HG03135 (cell line): ENCODE measurements around the gene JCAD.
A peak's percentile ranks its signal among the peaks of the same experiment; 100 is the strongest.
"Not testable (repeated sequence)": the region's sequence is repeated elsewhere in the genome, so short reads cannot be mapped to it uniquely, and the experiment has no call there.

Source experiments
- ATAC-seq: cut with Tn5 transposase; IDR thresholded peaks from one replicate; pipeline ENCODE4 v1.9.1; 2021; ENCODE audit warnings: mild to moderate bottlenecking, moderate library complexity; ENCODE audit not compliant: unreplicated experiment

The JCAD gene

DNA sequence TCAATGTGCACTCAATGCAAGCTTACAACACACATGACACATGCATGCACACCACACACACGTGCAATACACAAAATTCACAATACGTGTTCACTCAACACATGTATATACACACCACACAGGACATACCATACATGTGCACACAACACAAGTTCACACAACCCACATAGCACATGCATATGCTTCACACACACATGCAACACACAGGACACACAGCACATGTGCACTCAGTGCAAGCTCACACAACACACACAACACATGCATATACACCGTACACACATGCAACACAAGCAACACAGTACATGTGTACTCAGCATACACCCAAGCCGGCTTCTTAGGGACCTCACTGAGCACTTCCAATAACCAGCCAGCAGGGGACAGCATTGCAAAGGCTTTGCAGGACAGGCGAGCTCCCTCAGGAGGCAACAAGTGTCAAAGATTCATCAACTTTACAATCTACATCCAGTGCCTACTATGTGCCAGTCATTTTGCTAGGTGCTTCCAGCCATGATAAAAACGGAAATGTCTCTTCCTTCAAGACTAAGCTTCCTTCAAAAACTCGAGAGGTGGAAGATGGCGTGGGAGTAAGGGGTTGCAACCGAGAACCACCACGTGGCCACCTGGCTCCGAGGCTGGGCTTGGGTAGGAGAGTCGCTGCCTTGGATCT lies 61.1 kb downstream of the JCAD start:
- ATAC-seq, result peak; percentile 82

- no peak for ATAC-seq
Observed at GRCh38 chr10:29994811-29995210, 64.6 kb downstream of the JCAD start.

DNA sequence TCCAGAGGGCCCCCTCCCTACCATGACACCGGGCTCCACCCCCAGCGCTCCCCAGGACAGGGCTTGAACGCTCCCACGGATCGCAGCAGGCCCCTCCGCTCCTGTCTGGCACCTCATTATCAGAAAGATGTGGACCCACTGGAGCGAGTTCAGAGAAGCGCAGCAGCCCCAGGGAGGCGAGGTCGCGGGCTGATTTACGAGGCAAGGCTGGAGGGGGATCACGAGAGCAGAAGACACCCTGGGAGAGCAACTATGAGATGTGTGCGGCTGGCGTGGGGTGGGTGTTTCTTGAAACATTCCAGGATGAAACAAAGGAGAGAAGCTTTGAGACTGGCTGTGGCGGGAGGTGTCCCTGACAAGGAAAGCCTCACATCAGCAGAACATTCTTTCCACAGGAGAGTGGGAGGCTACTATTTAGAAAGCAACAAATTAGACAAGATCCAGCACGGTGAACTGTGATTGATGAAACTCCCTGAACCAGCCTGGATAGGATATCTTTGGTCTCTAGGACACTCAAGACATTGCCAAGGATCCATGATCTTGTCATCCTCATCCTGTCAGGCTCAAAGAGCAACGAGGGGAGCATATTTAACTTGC lies 66.0 kb downstream of the JCAD start:
- no peak for ATAC-seq

- no peak for ATAC-seq
Observed at GRCh38 chr10:29992914-29993313, 66.5 kb downstream of the JCAD start.

DNA sequence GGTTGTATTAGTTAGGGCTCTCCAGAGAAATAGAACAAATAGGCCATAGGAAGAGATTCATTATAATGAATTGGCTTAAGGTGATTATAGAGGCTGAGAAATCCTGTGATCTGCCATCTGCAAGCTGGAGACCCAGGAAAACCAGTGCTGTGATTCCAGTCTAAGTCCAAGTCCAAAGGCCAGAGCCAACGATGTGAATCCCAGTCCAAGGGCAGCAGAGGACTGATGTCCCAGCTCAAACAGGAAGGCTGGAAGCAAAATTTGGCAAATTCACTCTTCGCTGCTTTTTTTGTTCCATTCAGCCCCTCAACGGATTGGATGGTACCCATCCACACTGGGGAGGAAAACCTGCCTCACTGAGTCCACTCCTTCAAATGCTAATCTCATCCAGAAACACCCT lies 68.0 kb downstream of the JCAD start:
- no peak for ATAC-seq

DNA sequence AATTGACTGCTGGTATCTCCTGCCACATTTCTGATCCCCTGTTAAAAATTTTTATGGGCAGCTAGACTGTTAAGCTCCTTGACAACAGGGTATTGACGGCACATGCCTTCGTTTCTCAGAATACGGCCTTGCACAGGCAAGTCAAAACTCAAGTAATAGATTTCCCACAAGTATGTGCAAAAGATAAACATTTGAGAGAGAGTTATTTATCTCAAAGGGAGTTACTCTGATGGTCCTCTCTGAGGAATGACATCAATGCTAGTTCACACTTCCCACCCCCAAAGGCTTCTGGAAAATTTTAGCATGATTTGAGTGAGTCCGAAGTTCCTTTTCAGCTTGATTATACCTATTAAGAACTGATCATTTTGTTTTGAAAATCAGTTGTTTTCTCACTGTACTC lies 71.9 kb downstream of the JCAD start:
- no peak for ATAC-seq

GRCh38 chr10:29982997-29983648 lies 76.3 kb downstream of the JCAD start:
- no peak for ATAC-seq

GRCh38 chr10:29981510-29981909 lies 77.9 kb downstream of the JCAD start:
- ATAC-seq, result no peak

DNA sequence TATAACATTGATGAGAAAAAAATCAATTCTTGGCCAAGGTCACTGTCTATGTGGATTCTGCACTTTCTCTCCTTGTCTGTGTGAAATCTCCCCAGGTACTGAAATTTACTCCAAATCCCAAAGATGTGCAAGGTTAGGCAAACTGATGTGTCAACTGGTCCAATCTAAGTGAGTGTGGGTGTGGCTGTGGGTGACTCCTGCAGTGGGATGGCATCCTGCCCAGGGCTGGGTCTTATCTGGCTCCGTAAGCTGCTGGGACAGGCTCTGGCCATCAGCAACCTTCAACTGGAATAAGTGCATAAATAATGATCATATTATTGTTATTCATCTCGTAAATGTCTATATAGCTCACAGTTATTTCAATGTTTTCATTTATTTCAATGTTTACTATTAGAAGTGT lies 79.3 kb downstream of the JCAD start:
- no peak for ATAC-seq

GRCh38 chr10:29979421-29979779 lies 80.0 kb downstream of the JCAD start:
- not testable (repeated sequence) for ATAC-seq

GRCh38 chr10:29977171-29977570 lies 82.2 kb downstream of the JCAD start:
- ATAC-seq, result no peak

- no peak for ATAC-seq
Observed at GRCh38 chr10:29976134-29976533, 83.3 kb downstream of the JCAD start.

DNA sequence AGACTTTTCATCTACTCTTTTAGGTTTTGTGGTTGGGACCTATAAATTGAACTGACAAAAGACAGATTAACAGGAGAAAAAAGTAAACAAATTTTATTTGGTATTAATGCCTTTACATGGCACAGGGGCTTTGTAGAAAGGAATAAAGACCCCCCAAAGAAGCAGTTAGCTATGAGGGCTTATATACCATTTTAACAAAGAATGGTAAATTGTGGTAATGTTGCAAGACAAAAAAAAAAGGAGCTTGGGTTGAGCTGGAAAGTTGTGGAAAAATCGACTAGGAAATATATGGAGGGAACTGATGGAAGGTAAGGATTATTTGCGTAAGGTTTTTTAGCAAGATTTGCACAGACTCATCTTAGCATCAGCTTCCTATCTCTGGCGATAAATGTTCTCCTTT lies 84.6 kb downstream of the JCAD start:
- ATAC-seq, result no peak

DNA sequence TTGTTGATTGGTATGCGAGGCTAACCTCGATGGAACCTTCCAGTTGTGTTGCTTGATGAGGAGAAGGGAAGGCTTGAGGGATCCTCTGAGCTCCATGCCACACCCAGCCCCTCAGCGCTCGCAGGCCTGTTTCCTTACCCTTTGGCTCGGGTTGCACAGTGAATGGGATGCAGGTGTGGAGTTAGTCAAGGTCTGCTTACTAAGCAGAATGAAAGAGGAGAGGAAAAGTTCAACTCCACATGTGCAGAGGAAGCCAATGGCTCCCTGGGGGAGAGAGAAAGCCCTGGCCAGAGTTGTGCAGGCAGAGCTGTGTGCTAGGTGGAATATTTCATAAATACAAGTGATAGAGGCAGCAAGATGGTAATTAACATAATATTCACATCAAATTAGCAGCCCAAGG lies 85.5 kb downstream of the JCAD start:
- no peak for ATAC-seq

GRCh38 chr10:29970576-29970975 lies 88.8 kb downstream of the JCAD start:
- no peak for ATAC-seq

DNA sequence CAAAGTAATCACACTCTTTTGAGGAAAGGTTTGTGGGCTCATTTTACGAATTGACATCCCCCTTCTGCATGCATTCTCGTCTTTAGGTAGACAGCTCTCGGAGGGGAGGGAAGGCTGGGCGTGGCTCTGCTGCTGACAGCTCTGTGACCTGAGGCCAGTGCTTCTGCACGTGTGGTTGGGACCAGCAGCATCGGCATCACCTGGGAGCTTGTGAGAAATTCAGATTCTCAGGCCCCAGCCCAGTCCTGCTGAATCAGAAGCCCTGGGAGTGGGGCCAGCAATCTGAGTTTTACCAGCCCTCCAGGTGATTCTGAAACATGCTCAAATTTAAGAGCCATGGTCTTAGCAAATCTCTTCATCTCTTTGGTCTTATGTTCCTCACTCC lies 89.4 kb downstream of the JCAD start:
- no peak for ATAC-seq

GRCh38 chr10:29969255-29970011 lies 90.0 kb downstream of the JCAD start:
- no peak for ATAC-seq

DNA sequence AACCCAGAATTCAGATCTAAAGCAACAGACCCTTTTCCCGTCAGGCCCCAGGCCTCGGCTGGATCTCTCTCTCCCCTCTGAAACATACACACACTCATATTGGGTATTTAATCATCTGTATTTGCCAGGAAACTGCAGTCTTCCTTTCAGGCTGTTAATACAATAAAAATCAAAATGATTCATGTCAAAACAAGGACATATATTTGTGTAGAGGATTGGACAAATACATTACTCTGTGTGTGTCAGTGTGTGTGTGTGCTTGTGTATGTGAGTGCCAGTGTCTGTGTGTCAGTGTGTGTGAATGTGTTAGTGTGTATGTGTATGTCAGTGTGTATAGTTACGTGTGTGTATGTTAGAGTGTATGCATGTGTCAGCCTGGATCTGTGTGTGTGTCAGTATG lies 90.8 kb downstream of the JCAD start:
- ATAC-seq, result no peak

GRCh38 chr10:29966269-29966668 lies 93.1 kb downstream of the JCAD start:
- no peak for ATAC-seq
